Stimulated activated CD4-positive, alpha-beta T cell treated with anti-CD3 and anti-CD28 coated beads, Interleukin-1b, Interleukin-23, amount 100 ng/mL, for 1 hour (primary cell): Measurements from ENCODE around the gene ENPP3.

Source experiments
- DNase-seq, 2 donors: peaks; one replicate each; pipeline ENCODE4 v3.0.0-alpha.2; 2020; ENCODE audit warnings: low read depth in 2 of 2

The ENPP3 gene

GRCh38 chr6:131636880-131637792, at the start of gene ENPP3:
ENPP3 (plus strand) TSS chr6:131637302; CDS start chr6:131637385, 83 bp downstream.
- DNase-seq: no peak

GRCh38 chr6:131587909-131588308, 49.2 kb upstream of the ENPP3 start:
- no peak for DNase-seq

GRCh38 chr6:131588643-131589042, 48.5 kb upstream of the ENPP3 start:
- DNase-seq: no peak

- DNase-seq: no peak
Observed at GRCh38 chr6:131592935-131593334, 44.2 kb upstream of the ENPP3 start.

- no peak for DNase-seq
Observed at GRCh38 chr6:131594074-131594473, 43.0 kb upstream of the ENPP3 start.

GRCh38 chr6:131597446-131597845, 39.7 kb upstream of the ENPP3 start:
- DNase-seq: no peak

GRCh38 chr6:131600716-131601115, 36.4 kb upstream of the ENPP3 start:
- DNase-seq: no peak

GRCh38 chr6:131602781-131603312, 34.3 kb upstream of the ENPP3 start:
- DNase-seq: no peak

- DNase-seq: no peak
Observed at GRCh38 chr6:131613296-131613925, 23.7 kb upstream of the ENPP3 start.

GRCh38 chr6:131615275-131615674, 21.8 kb upstream of the ENPP3 start:
- no peak for DNase-seq

GRCh38 chr6:131627724-131628682, 9.1 kb upstream of the ENPP3 start, which contains the start of gene MED23:
MED23 (minus strand) TSS chr6:131628242; CDS start chr6:131628049, 193 bp downstream.
- DNase-seq: peak; percentile 85 to 97

- DNase-seq: no peak
Observed at GRCh38 chr6:131628726-131629125, 8.4 kb upstream of the ENPP3 start.

GRCh38 chr6:131629651-131630050, 7.5 kb upstream of the ENPP3 start:
- no peak for DNase-seq

- no peak for DNase-seq
Observed at GRCh38 chr6:131631625-131632289, 5.3 kb upstream of the ENPP3 start.

- no peak for DNase-seq
Observed at GRCh38 chr6:131635384-131636340, 1.4 kb upstream of the ENPP3 start.

GRCh38 chr6:131638013-131638412, 911 bp downstream of the ENPP3 start:
- no peak for DNase-seq

- DNase-seq: no peak
Observed at GRCh38 chr6:131640100-131640499, 3.0 kb downstream of the ENPP3 start.

- DNase-seq: no peak
Observed at GRCh38 chr6:131640576-131640975, 3.5 kb downstream of the ENPP3 start.

GRCh38 chr6:131641554-131641953, 4.5 kb downstream of the ENPP3 start:
- DNase-seq: no peak

GRCh38 chr6:131642565-131642964, 5.5 kb downstream of the ENPP3 start:
- DNase-seq: no peak
